ENCODE data around the gene LYZL6. TPM values are rescaled to one million over a fixed set of nuclear protein-coding genes. Genes with fewer than 3 reads are reported as not detected.
A peak's percentile ranks its signal among the peaks of the same experiment; 100 is the strongest.
"Not testable (repeated sequence)": the region's sequence is repeated elsewhere in the genome, so short reads cannot be mapped to it uniquely, and the experiment has no call there.

The LYZL6 gene
- total and polyA plus RNA-seq, 7 donors = not detected

DNA sequence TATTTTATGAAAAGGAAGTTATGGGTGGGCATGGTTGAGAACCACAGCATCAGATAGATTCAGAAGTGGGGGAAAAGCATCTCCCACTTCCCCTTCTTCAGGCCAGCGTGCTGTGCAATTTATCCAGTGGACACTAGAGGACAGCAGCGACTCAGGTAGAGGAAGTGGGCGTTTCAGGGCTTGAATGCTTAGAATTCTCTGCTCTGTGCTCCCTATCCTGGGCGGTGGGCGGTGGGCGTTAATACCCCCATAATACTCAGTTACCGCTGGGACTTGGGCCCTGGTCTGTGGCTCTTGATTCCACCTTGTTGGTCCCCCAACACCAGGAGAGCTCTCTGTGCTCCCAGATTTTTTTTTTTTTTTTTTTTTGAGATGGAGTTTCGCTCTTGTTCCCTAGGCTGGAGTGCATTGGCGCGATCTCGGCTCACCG is 3.7 kb upstream of the LYZL6 start:
- no peak for DNase-seq
- no peaks in the 10 kb centered on the region for H3K9me3 ChIP-seq
- H3K4me3 ChIP-seq = no peak overlapping the region
- H3K36me3 ChIP-seq = no peaks in the 10 kb centered on the region
- no peak overlapping the region for H3K27ac ChIP-seq
- no peak for TF ChIP-seq POLR2A (IDR thresholded peaks at IDR 0.05)
- TF ChIP-seq, protein P1, sequence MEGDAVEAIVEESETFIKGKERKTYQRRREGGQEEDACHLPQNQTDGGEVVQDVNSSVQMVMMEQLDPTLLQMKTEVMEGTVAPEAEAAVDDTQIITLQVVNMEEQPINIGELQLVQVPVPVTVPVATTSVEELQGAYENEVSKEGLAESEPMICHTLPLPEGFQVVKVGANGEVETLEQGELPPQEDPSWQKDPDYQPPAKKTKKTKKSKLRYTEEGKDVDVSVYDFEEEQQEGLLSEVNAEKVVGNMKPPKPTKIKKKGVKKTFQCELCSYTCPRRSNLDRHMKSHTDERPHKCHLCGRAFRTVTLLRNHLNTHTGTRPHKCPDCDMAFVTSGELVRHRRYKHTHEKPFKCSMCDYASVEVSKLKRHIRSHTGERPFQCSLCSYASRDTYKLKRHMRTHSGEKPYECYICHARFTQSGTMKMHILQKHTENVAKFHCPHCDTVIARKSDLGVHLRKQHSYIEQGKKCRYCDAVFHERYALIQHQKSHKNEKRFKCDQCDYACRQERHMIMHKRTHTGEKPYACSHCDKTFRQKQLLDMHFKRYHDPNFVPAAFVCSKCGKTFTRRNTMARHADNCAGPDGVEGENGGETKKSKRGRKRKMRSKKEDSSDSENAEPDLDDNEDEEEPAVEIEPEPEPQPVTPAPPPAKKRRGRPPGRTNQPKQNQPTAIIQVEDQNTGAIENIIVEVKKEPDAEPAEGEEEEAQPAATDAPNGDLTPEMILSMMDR (IDR thresholded peaks at IDR 0.05) = peak in 3 of 4 experiments; percentile 49 to 69 (median 51)
- TF ChIP-seq POLR2AphosphoS5 (IDR thresholded peaks at IDR 0.05) = no peak
- no peak for TF ChIP-seq EP300 (IDR thresholded peaks at IDR 0.05)
- H3K27me3 ChIP-seq = peaks cover 0 to 20% (median 0%) of the 10 kb centered on the region in 3 donors
- intact Hi-C loops (cut with DNase I) = no loop called here
- WGBS, 2 donors = 9 to 33% methylated on average over 12 of the region's 12 CpGs
- peaks cover 0 to 6% (median 2%) of the 10 kb centered on the region in 4 donors for H3K4me1 ChIP-seq

- no peak overlapping the region for H3K4me3 ChIP-seq
- no peak for DNase-seq
- H3K4me1 ChIP-seq = peaks cover 0 to 6% (median 2%) of the 10 kb centered on the region in 4 donors
- H3K27me3 ChIP-seq = peaks cover 0 to 23% (median 0%) of the 10 kb centered on the region in 3 donors
- no peaks in the 10 kb centered on the region for H3K9me3 ChIP-seq
- H3K27ac ChIP-seq = no peak overlapping the region
- intact Hi-C loops (cut with DNase I) = no loop called here
- no peaks in the 10 kb centered on the region for H3K36me3 ChIP-seq
- 87 to 92% methylated on average over 4 of the region's 4 CpGs for WGBS, 2 donors
- TF ChIP-seq EP300 (IDR thresholded peaks at IDR 0.05) (no peak), POLR2A (IDR thresholded peaks at IDR 0.05) (no peak), POLR2AphosphoS5 (IDR thresholded peaks at IDR 0.05) (no peak)
- TF ChIP-seq, protein P1 (IDR thresholded peaks at IDR 0.05) = no peak
Observed at GRCh38 chr17:35944151-35944550, 638 bp upstream of the LYZL6 start.

DNA sequence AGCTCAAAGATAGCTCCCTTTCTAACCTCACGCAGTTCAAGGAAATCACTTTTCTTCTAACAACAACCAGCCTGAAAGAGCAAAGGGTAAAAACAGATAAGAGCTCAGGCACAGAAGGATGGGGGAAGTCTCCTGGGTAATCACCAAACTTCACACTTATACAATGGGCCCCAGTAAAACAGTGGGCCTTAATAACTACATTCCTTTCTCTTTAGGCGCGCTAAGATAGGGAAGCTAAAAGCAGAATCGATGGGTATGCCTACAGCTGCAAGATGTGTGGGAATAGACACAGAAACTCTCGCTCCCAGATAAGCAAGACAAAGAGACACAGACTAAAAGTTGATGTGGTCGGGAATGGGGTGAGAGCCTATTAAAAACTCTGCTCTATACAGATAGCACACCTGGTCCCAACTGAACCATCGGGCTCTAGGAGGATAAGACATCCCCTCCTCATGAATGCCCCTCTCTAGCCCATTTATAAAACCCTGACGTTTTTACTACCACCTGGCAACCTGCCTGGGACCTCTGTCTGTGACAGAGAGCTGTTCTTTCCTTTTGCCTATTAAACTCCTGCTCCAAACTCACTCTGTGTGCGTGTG is 826 bp downstream of the LYZL6 start:
- Histone ChIP-seq H3K27ac (no peak overlapping the region), H3K9me3 (no peaks in the 10 kb centered on the region), H3K36me3 (no peaks in the 10 kb centered on the region), H3K4me3 (no peak overlapping the region), H3K27me3 (peaks cover 0 to 23% (median 0%) of the 10 kb centered on the region in 3 donors), H3K4me1 (peaks cover 0 to 6% (median 2%) of the 10 kb centered on the region in 4 donors)
- no peak for TF ChIP-seq POLR2A (IDR thresholded peaks at IDR 0.05)
- TF ChIP-seq, protein P1 (IDR thresholded peaks at IDR 0.05) = no peak
- DNase-seq = no peak
- 15 to 51% methylated on average over 9 of the region's 9 CpGs for WGBS, 2 donors
- intact Hi-C loops (cut with DNase I) = no loop called here

DNA sequence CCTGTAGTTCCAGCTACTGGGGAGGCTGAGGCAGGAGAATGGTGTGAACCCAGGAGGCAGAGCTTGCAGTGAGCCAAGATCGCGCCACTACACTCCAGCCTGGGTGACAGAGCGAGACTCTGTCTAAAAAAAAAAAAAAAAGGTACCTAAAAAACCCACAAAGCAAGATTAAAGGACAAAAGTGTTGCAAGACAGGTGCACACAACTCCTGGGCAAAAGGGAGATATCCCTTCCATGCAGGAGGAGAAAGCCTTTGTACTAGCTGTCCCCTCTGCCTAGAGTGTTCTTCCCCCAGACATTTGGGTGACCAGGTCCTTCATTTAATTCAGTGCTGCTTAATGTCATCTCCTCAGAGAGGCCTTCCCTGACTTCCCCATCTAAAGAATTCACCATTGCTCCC is 5.0 kb downstream of the LYZL6 start:
- H3K36me3 ChIP-seq; H3K9me3 ChIP-seq; DNase-seq; intact Hi-C loops (cut with DNase I); H3K4me3 ChIP-seq; H3K27ac ChIP-seq; H3K4me1 ChIP-seq; H3K27me3 ChIP-seq: not testable (repeated sequence)
- WGBS, 2 donors = 96 to 100% methylated on average over 3 of the region's 3 CpGs

DNA sequence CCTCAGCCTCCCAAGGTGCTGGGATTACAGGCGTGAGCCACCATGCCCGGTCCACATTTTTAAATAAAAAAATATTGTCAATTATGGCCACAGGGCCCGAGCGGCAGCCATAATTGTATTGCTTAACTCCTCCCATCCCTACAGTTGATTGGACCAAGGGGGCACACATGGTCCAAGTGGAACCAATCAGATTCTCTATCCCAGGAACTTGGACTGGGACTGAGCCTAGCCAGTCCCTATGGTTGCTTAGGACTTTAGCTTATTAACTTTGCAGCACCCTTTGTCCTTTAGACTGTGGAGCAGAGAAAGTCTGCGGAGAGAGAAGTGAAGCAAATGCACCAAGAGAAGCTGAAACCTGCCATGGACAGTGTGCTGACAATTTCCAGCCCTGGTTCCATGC is 7.5 kb downstream of the LYZL6 start:
- H3K4me1 ChIP-seq = no peaks in the 10 kb centered on the region
- H3K4me3 ChIP-seq = no peak overlapping the region
- intact Hi-C loops (cut with DNase I) = no loop called here
- no peak for TF ChIP-seq EP300 (IDR thresholded peaks at IDR 0.05)
- TF ChIP-seq POLR2A (IDR thresholded peaks at IDR 0.05) = no peak
- TF ChIP-seq POLR2AphosphoS5 (IDR thresholded peaks at IDR 0.05) = no peak
- TF ChIP-seq, protein P1 (IDR thresholded peaks at IDR 0.05) = no peak
- H3K9me3 ChIP-seq = no peaks in the 10 kb centered on the region
- no peak overlapping the region for H3K27ac ChIP-seq
- WGBS, 2 donors = 93 to 94% methylated on average over 5 of the region's 5 CpGs
- no peaks in the 10 kb centered on the region for H3K27me3 ChIP-seq
- DNase-seq = no peak
- H3K36me3 ChIP-seq = no peaks in the 10 kb centered on the region

All from sigmoid colon (tissue), 7 donors.